Fibroblast of lung (primary cell): ENCODE measurements around the gene STX1B. TPM values are rescaled to one million over a fixed set of nuclear protein-coding genes. Genes with fewer than 3 reads are reported as not detected.

Source experiments
- DNase-seq, 2 donors: peaks; one replicate each; pipeline versions ENCODE4 v3.0.0 to v3.0.0-alpha.2; 2010; ENCODE audit warnings: low read depth in 2 of 2
- H2AFZ ChIP-seq: 2 replicates; pipeline ENCODE4 v1.5.1; 2012; ENCODE audit warnings: low read length, control low read depth, inconsistent platforms
- H3K27ac ChIP-seq: 2 replicates; pipeline ENCODE4 v1.5.1; 2011; ENCODE audit warnings: low read length, control low read depth; ENCODE audit not compliant: insufficient read depth
- H3K27me3 ChIP-seq: 2 replicates; pipeline ENCODE4 v1.5.1; 2011; ENCODE audit warnings: mild to moderate bottlenecking, low read length; ENCODE audit not compliant: control insufficient read depth, insufficient read depth
- H3K36me3 ChIP-seq: 2 replicates; pipeline ENCODE4 v1.5.1; 2011; ENCODE audit warnings: low read length; ENCODE audit not compliant: control insufficient read depth, insufficient read depth
- H3K4me1 ChIP-seq: 2 replicates; pipeline ENCODE4 v1.5.1; 2011; ENCODE audit warnings: low read length; ENCODE audit not compliant: control insufficient read depth, insufficient read depth; ENCODE audit errors: extremely low read depth
- H3K4me2 ChIP-seq: 2 replicates; pipeline ENCODE4 v1.5.1; 2011; ENCODE audit warnings: low read length, control low read depth; ENCODE audit not compliant: insufficient read depth; ENCODE audit errors: extremely low read depth
- H3K4me3 ChIP-seq, 4 experiments: fragments of 200-600 bp in 1 of 4; sonication (generic) in 1 of 4; replicated peaks in 1 of 4; 2 replicates each; pipeline ENCODE4 v1.5.1; 2011 to 2016; ENCODE audit warnings: low read length in 4 of 4, low read depth in 3 of 4, mild to moderate bottlenecking in 3 of 4, control low read depth in 2 of 4, inconsistent platforms in 1 of 4, mixed read lengths in 1 of 4; ENCODE audit not compliant: insufficient read depth in 1 of 4; ENCODE audit errors: control extremely low read depth in 1 of 4
- H3K79me2 ChIP-seq: 2 replicates; pipeline ENCODE4 v1.5.1; 2012; ENCODE audit warnings: mild to moderate bottlenecking, low read length, inconsistent platforms; ENCODE audit not compliant: control insufficient read depth, insufficient read depth
- H3K9ac ChIP-seq: 2 replicates; pipeline ENCODE4 v1.5.1; 2011; ENCODE audit warnings: mild to moderate bottlenecking, low read length, control low read depth; ENCODE audit not compliant: insufficient read depth
- H3K9me3 ChIP-seq: 2 replicates; pipeline ENCODE4 v1.5.1; 2012; ENCODE audit warnings: low read depth, low read length; ENCODE audit not compliant: control insufficient read depth, insufficient read depth
- H4K20me1 ChIP-seq: 2 replicates; pipeline ENCODE4 v1.5.1; 2011; ENCODE audit warnings: low read length; ENCODE audit not compliant: control insufficient read depth, insufficient read depth; ENCODE audit errors: extremely low read depth
- CTCF ChIP-seq, 2 donors: IDR thresholded peaks in 1 of 2; conservative IDR thresholded peaks in 1 of 2; 1 replicate in 1 of 2; 2 replicates in 1 of 2; pipeline ENCODE4 v1.5.1; 2011 to 2012; ENCODE audit warnings: low read length in 2 of 2, control low read depth in 1 of 2, inconsistent platforms in 1 of 2, low read depth in 1 of 2, mild to moderate bottlenecking in 1 of 2
- EZH2 ChIP-seq: IDR thresholded peaks from 2 replicates; pipeline ENCODE4 v1.5.1; 2012; ENCODE audit warnings: low read length, control low read depth, mild to moderate bottlenecking; ENCODE audit errors: missing control alignments
- polyA plus RNA-seq, 2 donors: library from polyadenylated mRNA; depleted of rRNA in 1 of 2; stranded (reverse) in 1 of 2; unstranded in 1 of 2; fragments of >200 nt; gene quantifications; 2 replicates each; pipeline ENCODE4 v1.2.1, GENCODE V29; 2011 to 2012; ENCODE audit warnings: missing spikeins in 1 of 2
- total RNA-seq: library from RNA; depleted of rRNA; stranded (reverse); fragments of >200 nt; gene quantifications from 2 replicates; pipeline ENCODE4 v1.2.1, GENCODE V29; 2014

Gene STX1B
- total and polyA plus RNA-seq, 2 donors (not counting 1 experiment from before 2014, with no cell fraction given), result 1.3 to 2.1 TPM

GRCh38 chr16:31005350-31006085 lies 4.9 kb downstream of the STX1B start:
- Histone ChIP-seq H3K4me3 (no peak overlapping the region), H2AFZ (peak overlapping the region; percentile 10), H3K9ac (no peak overlapping the region), H3K27me3 (no peaks in the 10 kb centered on the region), H3K4me1 (peaks cover 10% of the 10 kb centered on the region), H3K27ac (peak overlapping the region; percentile 31), H4K20me1 (no peaks in the 10 kb centered on the region), H3K9me3 (no peaks in the 10 kb centered on the region), H3K79me2 (no peaks in the 10 kb centered on the region), H3K36me3 (no peaks in the 10 kb centered on the region), H3K4me2 (peak overlapping the region; percentile 27)
- DNase-seq, result peak in 1 of 2 donors; percentile 38
- TF ChIP-seq EZH2 (no peak), CTCF (conservative IDR thresholded peaks at IDR 0.05 in 1 of 2, IDR thresholded peaks at IDR 0.05 in 1 of 2; ENCODE audit: low read depth in 1 of 2, low read length in 2 of 2) (no peak)

- Histone ChIP-seq H3K4me1 (peaks cover 10% of the 10 kb centered on the region), H4K20me1 (no peaks in the 10 kb centered on the region), H3K9ac (no peak overlapping the region), H3K79me2 (no peaks in the 10 kb centered on the region), H3K27ac (no peak overlapping the region), H3K4me2 (no peak overlapping the region), H3K4me3 (no peak overlapping the region), H2AFZ (no peak overlapping the region), H3K36me3 (no peaks in the 10 kb centered on the region), H3K27me3 (no peaks in the 10 kb centered on the region), H3K9me3 (no peaks in the 10 kb centered on the region)
- DNase-seq, result no peak
- no peak for TF ChIP-seq EZH2
- TF ChIP-seq CTCF (conservative IDR thresholded peaks at IDR 0.05 in 1 of 2, IDR thresholded peaks at IDR 0.05 in 1 of 2; ENCODE audit: low read depth in 1 of 2, low read length in 2 of 2), result no peak
These were observed 5.8 kb downstream of the STX1B start for GRCh38 chr16:31004658-31005057.

- Histone ChIP-seq H3K27ac (no peak overlapping the region), H3K9me3 (no peaks in the 10 kb centered on the region), H3K9ac (no peak overlapping the region), H3K27me3 (no peaks in the 10 kb centered on the region), H3K4me3 (no peak overlapping the region), H3K79me2 (no peaks in the 10 kb centered on the region), H3K36me3 (no peaks in the 10 kb centered on the region), H4K20me1 (no peaks in the 10 kb centered on the region), H3K4me2 (no peak overlapping the region), H3K4me1 (peaks cover 13% of the 10 kb centered on the region), H2AFZ (no peak overlapping the region)
- DNase-seq, result no peak
- TF ChIP-seq CTCF (conservative IDR thresholded peaks at IDR 0.05 in 1 of 2, IDR thresholded peaks at IDR 0.05 in 1 of 2; ENCODE audit: low read depth in 1 of 2, low read length in 2 of 2) (no peak), EZH2 (no peak)
These were observed 6.7 kb downstream of the STX1B start for GRCh38 chr16:31003744-31004143.
